Breast epithelium (tissue), 3 donors: ENCODE results near the gene LHFPL2.

Experiments
- CTCF ChIP-seq, 3 donors: fragments of 450-650 bp; IDR thresholded peaks; one replicate each; pipeline ENCODE4 v1.5.1; 2016 to 2017; ENCODE audit warnings: antibody characterized with exemption in 3 of 3, mild to moderate bottlenecking in 3 of 3, moderate library complexity in 3 of 3
- POLR2A ChIP-seq: fragments of 450-650 bp; IDR thresholded peaks from one replicate; pipeline ENCODE4 v1.6.1; 2016; ENCODE audit warnings: antibody characterized with exemption, mild to moderate bottlenecking, moderate library complexity

- TF ChIP-seq POLR2A, result no peak
- no peak for TF ChIP-seq CTCF (IDR thresholded peaks at IDR 0.05)
Observed at GRCh38 chr5:78514427-78515330, 133.9 kb downstream of the LHFPL2 start.
